Uterus (tissue), 2 donors: ENCODE results near the gene PMIS2.

Experiments
- POLR2A ChIP-seq, 2 donors: fragments of 450-650 bp; IDR thresholded peaks; one replicate each; pipeline ENCODE4 v1.6.1; 2016; ENCODE audit warnings: antibody characterized with exemption in 2 of 2, mild to moderate bottlenecking in 1 of 2, moderate library complexity in 1 of 2
- TF ChIP-seq, protein P1 (sequence below), 4 experiments: fragments of 200-600 bp in 2 of 4; fragments of 450-650 bp in 2 of 4; sonication (generic) in 2 of 4; IDR thresholded peaks; one replicate each; pipeline ENCODE4 v1.5.1; 2016 to 2019; ENCODE audit warnings: antibody characterized with exemption in 4 of 4, mild to moderate bottlenecking in 2 of 4, moderate library complexity in 1 of 4

DNA sequence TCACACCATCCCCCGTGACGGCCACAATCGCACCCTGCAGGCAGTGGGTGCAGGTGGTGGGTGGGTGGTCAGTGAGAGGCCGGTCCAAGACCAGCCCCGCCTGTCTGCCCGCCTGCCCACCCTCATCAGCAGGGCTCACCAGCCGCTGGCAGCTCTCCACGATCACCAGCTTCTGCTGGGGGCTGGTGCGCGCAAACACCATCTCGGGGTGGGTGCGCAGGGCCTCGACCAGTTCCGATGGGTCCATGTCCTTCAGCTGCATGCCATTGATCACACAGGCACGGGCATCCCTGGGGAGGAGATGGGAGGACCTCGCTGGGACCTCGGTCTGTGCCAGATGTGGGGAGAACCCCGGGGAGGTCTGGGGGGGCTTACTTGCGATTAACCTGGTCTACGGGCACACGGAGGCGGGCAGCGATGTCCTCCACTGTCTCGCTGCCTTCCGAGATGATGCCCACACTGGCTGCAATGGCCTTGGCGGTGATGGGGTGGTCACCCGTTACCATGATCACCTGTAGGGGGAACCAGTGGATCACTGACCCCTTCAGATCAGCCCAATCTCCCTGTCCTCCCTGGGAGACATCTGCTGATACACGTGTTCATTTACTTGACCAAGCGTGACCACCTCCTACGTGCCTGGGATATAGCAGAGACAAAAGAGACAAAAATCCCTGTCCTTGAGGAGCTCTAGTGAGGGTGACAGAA lies 30.5 kb upstream of the PMIS2 start:
- TF ChIP-seq, protein P1, sequence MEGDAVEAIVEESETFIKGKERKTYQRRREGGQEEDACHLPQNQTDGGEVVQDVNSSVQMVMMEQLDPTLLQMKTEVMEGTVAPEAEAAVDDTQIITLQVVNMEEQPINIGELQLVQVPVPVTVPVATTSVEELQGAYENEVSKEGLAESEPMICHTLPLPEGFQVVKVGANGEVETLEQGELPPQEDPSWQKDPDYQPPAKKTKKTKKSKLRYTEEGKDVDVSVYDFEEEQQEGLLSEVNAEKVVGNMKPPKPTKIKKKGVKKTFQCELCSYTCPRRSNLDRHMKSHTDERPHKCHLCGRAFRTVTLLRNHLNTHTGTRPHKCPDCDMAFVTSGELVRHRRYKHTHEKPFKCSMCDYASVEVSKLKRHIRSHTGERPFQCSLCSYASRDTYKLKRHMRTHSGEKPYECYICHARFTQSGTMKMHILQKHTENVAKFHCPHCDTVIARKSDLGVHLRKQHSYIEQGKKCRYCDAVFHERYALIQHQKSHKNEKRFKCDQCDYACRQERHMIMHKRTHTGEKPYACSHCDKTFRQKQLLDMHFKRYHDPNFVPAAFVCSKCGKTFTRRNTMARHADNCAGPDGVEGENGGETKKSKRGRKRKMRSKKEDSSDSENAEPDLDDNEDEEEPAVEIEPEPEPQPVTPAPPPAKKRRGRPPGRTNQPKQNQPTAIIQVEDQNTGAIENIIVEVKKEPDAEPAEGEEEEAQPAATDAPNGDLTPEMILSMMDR (IDR thresholded peaks at IDR 0.05): no peak
- no peak for TF ChIP-seq POLR2A (IDR thresholded peaks at IDR 0.05)
